IMR-90 (cell line): Measurements from ENCODE around the gene SNX5. TPM values are rescaled to one million over a fixed set of nuclear protein-coding genes. Genes with fewer than 3 reads are reported as not detected.

Experiments
- ATAC-seq: fragments of 200-7000 bp; cut with Tn5 transposase; 2 replicates; pipeline ENCODE4 v1.9.1; 2020; ENCODE audit warnings: low read depth, mild to moderate bottlenecking, moderate library complexity
- BruUV-seq: library from RNA; stranded (reverse); fragments of 400-500 nt; replicated peaks from 2 replicates; lab custom pipeline; 2021; lab: Mats Ljungman, UMichigan
- CTCF ChIA-PET: fragments of 300-600 bp; formaldehyde crosslinking; extraction: SDS; loops from one replicate; lab custom pipeline; 2021; ENCODE audit warnings: antibody characterized with exemption; lab: Yijun Ruan, JAX
- POLR2A ChIA-PET: fragments of 300-600 bp; sonication (Branson Sonifier 250); formaldehyde crosslinking; loops from one replicate; lab custom pipeline; 2022; ENCODE audit warnings: antibody characterized with exemption; ENCODE audit not compliant: unreplicated experiment; lab: Charles Lee
- DNase-seq: peaks from one replicate; pipeline ENCODE4 v3.0.0; 2013
- H2AFZ ChIP-seq: replicated peaks from 2 replicates; pipeline ENCODE3; 2013; ENCODE audit warnings: low read length, mild to moderate bottlenecking; ENCODE audit not compliant: poor library complexity
- H2AK5ac ChIP-seq: 2 replicates; pipeline ENCODE4 v1.6.1; 2013; ENCODE audit warnings: low read depth, low read length, inconsistent platforms
- H2AK9ac ChIP-seq: replicated peaks from 2 replicates; pipeline ENCODE3; 2013; ENCODE audit warnings: mild to moderate bottlenecking, low read depth, low read length, moderate library complexity; ENCODE audit not compliant: poor library complexity
- H2BK120ac ChIP-seq: 2 replicates; pipeline ENCODE4 v1.6.1; 2013; ENCODE audit warnings: low read depth, low read length, inconsistent platforms
- H2BK15ac ChIP-seq: 3 replicates; pipeline ENCODE4 v1.6.1; 2013; ENCODE audit warnings: low read depth, low read length, inconsistent platforms
- H2BK20ac ChIP-seq: 2 replicates; pipeline ENCODE4 v1.6.1; 2013; ENCODE audit warnings: low read depth, mild to moderate bottlenecking, inconsistent platforms, low read length, moderate library complexity
- H2BK5ac ChIP-seq: 2 replicates; pipeline ENCODE4 v1.6.1; 2013; ENCODE audit warnings: mild to moderate bottlenecking, low read depth, low read length, inconsistent platforms; ENCODE audit not compliant: poor library complexity, severe bottlenecking
- H3K14ac ChIP-seq: replicated peaks from 2 replicates; pipeline ENCODE4 v1.6.1; 2013; ENCODE audit warnings: low read depth, low read length, inconsistent platforms
- H3K18ac ChIP-seq: 2 replicates; pipeline ENCODE4 v1.6.1; 2013; ENCODE audit warnings: low read depth, low read length, control low read depth
- H3K23ac ChIP-seq: 2 replicates; pipeline ENCODE4 v1.6.1; 2013; ENCODE audit warnings: low read depth, low read length, inconsistent platforms
- H3K27ac ChIP-seq: 2 replicates; pipeline ENCODE4 v1.5.1; 2013; ENCODE audit warnings: mild to moderate bottlenecking, control low read depth, low read length; ENCODE audit not compliant: insufficient read depth
- H3K27me3 ChIP-seq: 2 replicates; pipeline ENCODE4 v1.6.1; 2013; ENCODE audit warnings: low read length; ENCODE audit not compliant: control insufficient read depth, insufficient read depth
- H3K36me3 ChIP-seq: 2 replicates; pipeline ENCODE4 v1.6.1; 2013; ENCODE audit warnings: low read length, mixed read lengths; ENCODE audit not compliant: control insufficient read depth, insufficient read depth
- H3K4ac ChIP-seq: 2 replicates; pipeline ENCODE4 v1.6.1; 2013; ENCODE audit warnings: low read depth, low read length, inconsistent platforms
- H3K4me1 ChIP-seq: 2 replicates; pipeline ENCODE4 v1.6.1; 2013; ENCODE audit warnings: low read length, mixed read lengths; ENCODE audit not compliant: control insufficient read depth, insufficient read depth
- H3K4me2 ChIP-seq: 2 replicates; pipeline ENCODE4 v1.6.1; 2013; ENCODE audit warnings: low read depth, mild to moderate bottlenecking, control low read depth, low read length, moderate library complexity
- H3K4me3 ChIP-seq: 2 replicates; pipeline ENCODE4 v1.5.1; 2013; ENCODE audit warnings: low read depth, mild to moderate bottlenecking, control low read depth, low read length, moderate library complexity; ENCODE audit not compliant: insufficient read depth
- H3K56ac ChIP-seq: 2 replicates; pipeline ENCODE4 v1.6.1; 2013; ENCODE audit warnings: low read length, inconsistent platforms; ENCODE audit not compliant: insufficient read depth; ENCODE audit errors: extremely low read depth
- H3K79me1 ChIP-seq, 2 experiments: 2 replicates each; pipeline ENCODE4 v1.6.1; 2013; ENCODE audit warnings: low read length in 2 of 2, inconsistent platforms in 1 of 2, low read depth in 1 of 2
- H3K9ac ChIP-seq: 2 replicates; pipeline ENCODE4 v1.6.1; 2013; ENCODE audit warnings: low read depth, low read length, control low read depth
- H3K9me1 ChIP-seq: 2 replicates; pipeline ENCODE4 v1.6.1; 2013; ENCODE audit warnings: low read length, inconsistent platforms; ENCODE audit not compliant: insufficient read depth
- H3K9me3 ChIP-seq: 2 replicates; pipeline ENCODE4 v1.6.1; 2013; ENCODE audit warnings: low read length; ENCODE audit not compliant: control insufficient read depth, insufficient read depth
- H4K20me1 ChIP-seq: 2 replicates; pipeline ENCODE4 v1.6.1; 2013; ENCODE audit warnings: low read length, inconsistent platforms; ENCODE audit not compliant: insufficient read depth
- H4K5ac ChIP-seq: 2 replicates; pipeline ENCODE4 v1.6.1; 2013; ENCODE audit warnings: mild to moderate bottlenecking, low read depth, low read length, control low read depth
- H4K8ac ChIP-seq, 2 experiments: 2 replicates each; pipeline ENCODE4 v1.6.1; 2013; ENCODE audit warnings: low read depth in 2 of 2, low read length in 2 of 2, control low read depth in 1 of 2, inconsistent platforms in 1 of 2
- H4K91ac ChIP-seq: 2 replicates; pipeline ENCODE4 v1.6.1; 2013; ENCODE audit warnings: low read depth, low read length, inconsistent platforms; ENCODE audit not compliant: insufficient read depth
- BHLHE40 ChIP-seq: fragments of 150-350 bp; IDR thresholded peaks from 2 replicates; pipeline ENCODE4 v1.6.1; 2016; ENCODE audit warnings: mild to moderate bottlenecking, low read depth, low read length
- CEBPB ChIP-seq: IDR thresholded peaks from 2 replicates; pipeline ENCODE4 v1.6.1; 2012; ENCODE audit warnings: low read depth, low read length, improper control_type of control experiment
- CTCF ChIP-seq: conservative IDR thresholded peaks from 2 replicates; pipeline ENCODE4 v1.5.1; 2012; ENCODE audit warnings: mild to moderate bottlenecking, low read depth, low read length, improper control_type of control experiment
- ELK1 ChIP-seq: fragments of 150-350 bp; IDR thresholded peaks from 2 replicates; pipeline ENCODE4 v1.6.1; 2016; ENCODE audit warnings: low read depth, mild to moderate bottlenecking, low read length, moderate library complexity, borderline replicate concordance
- MAZ ChIP-seq: IDR thresholded peaks from 2 replicates; pipeline ENCODE4 v1.6.1; 2012; ENCODE audit warnings: low read depth, mild to moderate bottlenecking, low read length, improper control_type of control experiment, moderate library complexity, borderline replicate concordance
- POLR2A ChIP-seq: IDR thresholded peaks from 2 replicates; pipeline ENCODE4 v1.6.1; 2012; ENCODE audit warnings: mild to moderate bottlenecking, low read depth, low read length
- RAD21 ChIP-seq: IDR thresholded peaks from 2 replicates; pipeline ENCODE4 v1.6.1; 2012; ENCODE audit warnings: low read length, improper control_type of control experiment
- RCOR1 ChIP-seq: IDR thresholded peaks from 2 replicates; pipeline ENCODE4 v1.6.1; 2012; ENCODE audit warnings: mild to moderate bottlenecking, low read length, improper control_type of control experiment; ENCODE audit not compliant: insufficient replicate concordance
- WGBS, 2 experiments: methylation state at CpG; one replicate each; pipeline versions ENCODE4 v1.1.5 to v1.1.7; 2013; ENCODE audit warnings: missing lambda C conversion rate in 2 of 2; ENCODE audit not compliant: insufficient read length in 1 of 2; ENCODE audit errors: extremely low coverage in 2 of 2; 5-methylcytosine and 5-hydroxymethylcytosine counted together
- dilution Hi-C: fragments of 300-500 bp; cut with HindIII; formaldehyde crosslinking; loops from one replicate; pipeline ENCODE4 v1.14.3; 2018; ENCODE audit warnings: low sequenced_read_pairs; ENCODE audit not compliant: unreplicated experiment
- in situ Hi-C: fragments of 300-500 bp; cut with MboI; formaldehyde crosslinking; loops from 3 replicates; pipeline ENCODE4 v1.14.3; 2019; ENCODE audit warnings: low sequenced_read_pairs, inconsistent platforms, mixed read lengths
- intact Hi-C: fragments of 100-400 bp; cut with micrococcal nuclease; formaldehyde crosslinking; loops from 2 replicates; pipeline ENCODE4 v1.10.0; 2022
- polyA plus RNA-seq, 3 experiments: library from polyadenylated mRNA; depleted of rRNA; stranded (reverse); fragments of >200 nt; gene quantifications; 2 replicates each; pipeline ENCODE4 v1.2.3, GENCODE V29; 2012; ENCODE audit warnings: low replicate concordance in 1 of 3
- total RNA-seq: library from RNA; depleted of rRNA; stranded (reverse); fragments of >200 nt; gene quantifications from 2 replicates; pipeline ENCODE4 v1.2.3, GENCODE V29; 2012

Gene SNX5
- total and polyA plus RNA-seq, 2 of the 4 experiments (the other 2 are of a cell fraction), result 65.4 to 92.8 TPM

- POLR2A ChIA-PET, result no interaction called here
- no peak for DNase-seq
- no peak overlapping the region for H3K9ac ChIP-seq
- H2BK5ac ChIP-seq, result no peak overlapping the region
- H3K36me3 ChIP-seq, result no peaks in the 10 kb centered on the region
- no peak overlapping the region for H2AFZ ChIP-seq
- dilution Hi-C loops (no loop called here), in situ Hi-C loops (no loop called here), intact Hi-C loops (no loop called here)
- no peak overlapping the region for H2AK5ac ChIP-seq
- H3K56ac ChIP-seq, result no peak overlapping the region
- ATAC-seq, result no peak
- no peak overlapping the region for H3K4ac ChIP-seq
- H3K18ac ChIP-seq, result no peak overlapping the region
- no peaks in the 10 kb centered on the region for H3K9me3 ChIP-seq
- H3K9me1 ChIP-seq, result peaks cover 4% of the 10 kb centered on the region; the same call in 1 of the 2 replicates
- H4K5ac ChIP-seq, result no peak overlapping the region
- H3K27me3 ChIP-seq, result no peaks in the 10 kb centered on the region; the same call in 1 of the 2 replicates
- no peaks in the 10 kb centered on the region for H3K79me1 ChIP-seq
- WGBS, 2 experiments, result 82% methylated on average over 6 of the region's 14 CpGs; no CpG with 5 or more reads in 1 of the 2 experiments
- no peak overlapping the region for H2AK9ac ChIP-seq
- no peak overlapping the region for H2BK15ac ChIP-seq
- CTCF ChIA-PET, result no interaction called here
- H2BK20ac ChIP-seq, result no peak overlapping the region
- H4K20me1 ChIP-seq, result no peaks in the 10 kb centered on the region
- no peak overlapping the region for H3K23ac ChIP-seq
- no TSS peak for BruUV-seq
- TF ChIP-seq POLR2A (no peak), ELK1 (no peak), CTCF (no peak), RAD21 (no peak), RCOR1 (no peak), MAZ (no peak), CEBPB (no peak), BHLHE40 (no peak)
- H4K91ac ChIP-seq, result no peak overlapping the region
- H3K4me2 ChIP-seq, result no peak overlapping the region
- no peak overlapping the region for H2BK120ac ChIP-seq
- H3K27ac ChIP-seq, result no peak overlapping the region
- no peak overlapping the region for H3K14ac ChIP-seq
- H4K8ac ChIP-seq, result no peak overlapping the region
- H3K4me3 ChIP-seq, result no peak overlapping the region
- H3K4me1 ChIP-seq, result peaks cover 6% of the 10 kb centered on the region; the same call in 1 of the 2 replicates
Measured at GRCh38 chr20:18011482-18011881, 42.9 kb upstream of the SNX5 start.
